Chondrocyte (in vitro differentiated cells): ENCODE results near the gene TEX52. TPM values are rescaled to one million over a fixed set of nuclear protein-coding genes. Genes with fewer than 3 reads are reported as not detected.

Source experiments
- DNase-seq: peaks from one replicate; pipeline ENCODE4 v3.0.0; 2021; ENCODE audit warnings: mixed read lengths, low spot score
- H3K27ac Mint-ChIP-seq: one replicate; pipeline ENCODE4 v1.8.0; 2021; ENCODE audit warnings: mild to moderate bottlenecking, moderate library complexity, mixed read lengths; ENCODE audit not compliant: unreplicated experiment
- H3K27me3 Mint-ChIP-seq: 2 replicates; pipeline ENCODE4 v1.8.0; 2021; ENCODE audit warnings: low read depth, mixed read lengths
- H3K36me3 Mint-ChIP-seq: 2 replicates; pipeline ENCODE4 v1.8.0; 2021; ENCODE audit warnings: low read depth, mixed read lengths
- H3K4me1 Mint-ChIP-seq: 2 replicates; pipeline ENCODE4 v1.8.0; 2021; ENCODE audit warnings: low read depth, mild to moderate bottlenecking, mixed read lengths
- H3K4me3 Mint-ChIP-seq: one replicate; pipeline ENCODE4 v1.8.0; 2021; ENCODE audit warnings: mild to moderate bottlenecking, moderate library complexity, mixed read lengths; ENCODE audit not compliant: unreplicated experiment
- H3K9me3 Mint-ChIP-seq: 2 replicates; pipeline ENCODE4 v1.8.0; 2021; ENCODE audit warnings: low read depth, mixed read lengths
- total RNA-seq: library from RNA; stranded (reverse); gene quantifications from 3 replicates; pipeline ENCODE4 v1.2.1, GENCODE V29; 2021
- TF ChIP-seq, protein P1 (sequence below): fragments of 200-600 bp; sonication (generic); IDR thresholded peaks from 2 replicates; pipeline ENCODE4 v1.5.0; 2021; ENCODE audit warnings: antibody characterized with exemption, mild to moderate bottlenecking, moderate library complexity

Gene TEX52
- total RNA-seq, 1 donor from 2014 or later = not detected

GRCh38 chr12:2803635-2804392, 53.0 kb downstream of the TEX52 start:
- DNase-seq = no peak
- Mint-ChIP-seq H3K9me3 (no peaks in the 10 kb centered on the region), H3K4me1 (peaks cover 39% of the 10 kb centered on the region), H3K27ac (peak overlapping the region; percentile 82), H3K4me3 (peak overlapping the region; percentile 27), H3K36me3 (peaks cover 32% of the 10 kb centered on the region), H3K27me3 (no peaks in the 10 kb centered on the region)
- TF ChIP-seq, protein P1, sequence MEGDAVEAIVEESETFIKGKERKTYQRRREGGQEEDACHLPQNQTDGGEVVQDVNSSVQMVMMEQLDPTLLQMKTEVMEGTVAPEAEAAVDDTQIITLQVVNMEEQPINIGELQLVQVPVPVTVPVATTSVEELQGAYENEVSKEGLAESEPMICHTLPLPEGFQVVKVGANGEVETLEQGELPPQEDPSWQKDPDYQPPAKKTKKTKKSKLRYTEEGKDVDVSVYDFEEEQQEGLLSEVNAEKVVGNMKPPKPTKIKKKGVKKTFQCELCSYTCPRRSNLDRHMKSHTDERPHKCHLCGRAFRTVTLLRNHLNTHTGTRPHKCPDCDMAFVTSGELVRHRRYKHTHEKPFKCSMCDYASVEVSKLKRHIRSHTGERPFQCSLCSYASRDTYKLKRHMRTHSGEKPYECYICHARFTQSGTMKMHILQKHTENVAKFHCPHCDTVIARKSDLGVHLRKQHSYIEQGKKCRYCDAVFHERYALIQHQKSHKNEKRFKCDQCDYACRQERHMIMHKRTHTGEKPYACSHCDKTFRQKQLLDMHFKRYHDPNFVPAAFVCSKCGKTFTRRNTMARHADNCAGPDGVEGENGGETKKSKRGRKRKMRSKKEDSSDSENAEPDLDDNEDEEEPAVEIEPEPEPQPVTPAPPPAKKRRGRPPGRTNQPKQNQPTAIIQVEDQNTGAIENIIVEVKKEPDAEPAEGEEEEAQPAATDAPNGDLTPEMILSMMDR = no peak

- Mint-ChIP-seq H3K36me3 (peaks cover 41% of the 10 kb centered on the region), H3K27ac (no peak overlapping the region), H3K4me1 (peaks cover 46% of the 10 kb centered on the region), H3K9me3 (no peaks in the 10 kb centered on the region), H3K27me3 (no peaks in the 10 kb centered on the region), H3K4me3 (no peak overlapping the region)
- TF ChIP-seq, protein P1 = no peak
- DNase-seq = no peak
Observed at GRCh38 chr12:2801044-2801783, 55.6 kb downstream of the TEX52 start.

GRCh38 chr12:2800046-2800570, 56.7 kb downstream of the TEX52 start:
- Mint-ChIP-seq H3K27me3 (no peaks in the 10 kb centered on the region), H3K27ac (no peak overlapping the region), H3K4me1 (peaks cover 39% of the 10 kb centered on the region), H3K4me3 (no peak overlapping the region), H3K36me3 (peaks cover 41% of the 10 kb centered on the region), H3K9me3 (no peaks in the 10 kb centered on the region)
- TF ChIP-seq, protein P1 = no peak
- DNase-seq = no peak

Other genes starting within 250 kb of the TEX52 start
- 47.5 to 56.9 TPM (median 56.2 TPM) in 3 replicates for gene FKBP4, start 62.1 kb downstream of the TEX52 start, total RNA-seq
- gene ITFG2, start 44.4 kb downstream of the TEX52 start, total RNA-seq = 17.9 to 27.4 TPM (median 24.0 TPM) in 3 replicates
- 0.25 to 0.92 TPM in 2 of 3 replicates, not detected in the other for gene NRIP2, start 22.0 kb downstream of the TEX52 start, total RNA-seq
- 13.1 to 17.6 TPM (median 15.2 TPM) in 3 replicates for gene FOXM1, start 20.1 kb upstream of the TEX52 start, total RNA-seq
- gene RHNO1, start 20.2 kb upstream of the TEX52 start, total RNA-seq = 18.8 to 23.4 TPM (median 23.4 TPM) in 3 replicates
- 27.1 to 30.7 TPM (median 30.6 TPM) in 3 replicates for gene TULP3, start 33.9 kb upstream of the TEX52 start, total RNA-seq
- gene TEAD4, start 102.4 kb upstream of the TEX52 start, total RNA-seq = 24.1 to 26.0 TPM (median 24.9 TPM) in 3 replicates
- 50.4 to 98.1 TPM (median 54.4 TPM) in 3 replicates for gene TSPAN9, start 220.3 kb upstream of the TEX52 start, total RNA-seq